Ishikawa (cell line): ENCODE results near the gene ASXL1.
A peak's percentile ranks its signal among the peaks of the same experiment; 100 is the strongest.

ENCODE experiments used
- CEBPB ChIP-seq: IDR thresholded peaks from 2 replicates; pipeline ENCODE4 v1.6.1; 2012
- EGR1 ChIP-seq: IDR thresholded peaks from 2 replicates; pipeline ENCODE4 v1.6.1; 2012
- EP300 ChIP-seq: IDR thresholded peaks from 2 replicates; pipeline ENCODE4 v1.6.1; 2012; ENCODE audit warnings: borderline replicate concordance
- FOXM1 ChIP-seq: IDR thresholded peaks from 2 replicates; pipeline ENCODE4 v1.6.1; 2012; ENCODE audit warnings: low read depth, borderline replicate concordance
- RAD21 ChIP-seq: IDR thresholded peaks from 2 replicates; pipeline ENCODE4 v1.6.1; 2012; ENCODE audit warnings: low read depth
- TAF1 ChIP-seq: IDR thresholded peaks from 2 replicates; pipeline ENCODE4 v1.6.1; 2012; ENCODE audit warnings: low read depth, mild to moderate bottlenecking
- YY1 ChIP-seq: IDR thresholded peaks from 2 replicates; pipeline ENCODE4 v1.6.1; 2012; ENCODE audit warnings: low read depth
- ZBTB7A ChIP-seq: IDR thresholded peaks from 2 replicates; pipeline ENCODE4 v1.6.1; 2012; ENCODE audit warnings: low read depth
- TF ChIP-seq, protein P1 (sequence below): IDR thresholded peaks from 2 replicates; pipeline ENCODE4 v1.6.1; 2012
- TF ChIP-seq, protein P2 (sequence below): IDR thresholded peaks from 2 replicates; pipeline ENCODE4 v1.6.1; 2012; ENCODE audit warnings: low read depth, mild to moderate bottlenecking

DNA sequence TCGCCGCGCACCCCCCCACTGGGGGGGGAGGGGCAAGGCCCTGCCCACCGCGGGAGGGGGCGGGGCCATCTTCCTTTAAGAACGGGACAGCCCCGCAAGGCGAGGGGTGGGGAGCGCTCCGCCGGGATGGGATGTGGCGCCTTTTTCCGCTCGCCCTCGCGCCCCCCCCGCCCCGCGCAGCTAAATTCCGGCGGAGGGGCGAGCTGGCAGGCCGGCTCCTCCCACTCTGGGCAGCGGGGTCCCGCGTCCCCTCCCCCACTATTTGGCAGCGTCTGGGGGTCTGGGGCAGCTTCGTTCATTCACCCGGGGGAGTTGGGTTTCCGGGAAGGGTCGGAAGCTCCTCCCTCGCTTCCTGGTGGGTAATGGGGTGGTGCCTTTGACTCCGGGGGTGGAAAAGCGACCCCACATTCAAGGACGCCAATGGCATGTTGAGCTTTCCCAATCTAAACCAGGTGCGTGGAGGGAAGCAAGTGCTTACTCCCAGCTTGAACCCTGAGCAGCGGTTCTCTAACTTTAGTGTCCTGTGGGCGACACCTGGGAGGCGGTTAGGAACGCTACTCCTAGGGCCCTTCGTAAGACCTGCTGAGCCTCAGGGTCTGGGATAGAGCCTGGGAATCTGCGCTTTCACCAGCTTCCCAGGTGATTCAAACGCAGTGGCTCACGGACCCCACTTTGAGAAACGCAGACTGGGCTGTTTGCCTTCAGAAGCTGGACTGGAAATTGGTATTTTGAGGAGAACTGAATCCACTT, 927 bp downstream of the ASXL1 start:
- TF ChIP-seq RAD21: 0 out of 2 replicates have a peak, but pooled peaks have one; percentile 2
- no peak for TF ChIP-seq EGR1
- TF ChIP-seq TAF1: no peak
- no peak for TF ChIP-seq FOXM1
- no peak for TF ChIP-seq EP300
- no peak for TF ChIP-seq CEBPB
- no peak for TF ChIP-seq YY1
- TF ChIP-seq, protein P1, sequence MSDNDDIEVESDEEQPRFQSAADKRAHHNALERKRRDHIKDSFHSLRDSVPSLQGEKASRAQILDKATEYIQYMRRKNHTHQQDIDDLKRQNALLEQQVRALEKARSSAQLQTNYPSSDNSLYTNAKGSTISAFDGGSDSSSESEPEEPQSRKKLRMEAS: no peak; the same call in 1 of the 2 replicates
- peak; percentile 97 for TF ChIP-seq ZBTB7A
- TF ChIP-seq, protein P2, sequence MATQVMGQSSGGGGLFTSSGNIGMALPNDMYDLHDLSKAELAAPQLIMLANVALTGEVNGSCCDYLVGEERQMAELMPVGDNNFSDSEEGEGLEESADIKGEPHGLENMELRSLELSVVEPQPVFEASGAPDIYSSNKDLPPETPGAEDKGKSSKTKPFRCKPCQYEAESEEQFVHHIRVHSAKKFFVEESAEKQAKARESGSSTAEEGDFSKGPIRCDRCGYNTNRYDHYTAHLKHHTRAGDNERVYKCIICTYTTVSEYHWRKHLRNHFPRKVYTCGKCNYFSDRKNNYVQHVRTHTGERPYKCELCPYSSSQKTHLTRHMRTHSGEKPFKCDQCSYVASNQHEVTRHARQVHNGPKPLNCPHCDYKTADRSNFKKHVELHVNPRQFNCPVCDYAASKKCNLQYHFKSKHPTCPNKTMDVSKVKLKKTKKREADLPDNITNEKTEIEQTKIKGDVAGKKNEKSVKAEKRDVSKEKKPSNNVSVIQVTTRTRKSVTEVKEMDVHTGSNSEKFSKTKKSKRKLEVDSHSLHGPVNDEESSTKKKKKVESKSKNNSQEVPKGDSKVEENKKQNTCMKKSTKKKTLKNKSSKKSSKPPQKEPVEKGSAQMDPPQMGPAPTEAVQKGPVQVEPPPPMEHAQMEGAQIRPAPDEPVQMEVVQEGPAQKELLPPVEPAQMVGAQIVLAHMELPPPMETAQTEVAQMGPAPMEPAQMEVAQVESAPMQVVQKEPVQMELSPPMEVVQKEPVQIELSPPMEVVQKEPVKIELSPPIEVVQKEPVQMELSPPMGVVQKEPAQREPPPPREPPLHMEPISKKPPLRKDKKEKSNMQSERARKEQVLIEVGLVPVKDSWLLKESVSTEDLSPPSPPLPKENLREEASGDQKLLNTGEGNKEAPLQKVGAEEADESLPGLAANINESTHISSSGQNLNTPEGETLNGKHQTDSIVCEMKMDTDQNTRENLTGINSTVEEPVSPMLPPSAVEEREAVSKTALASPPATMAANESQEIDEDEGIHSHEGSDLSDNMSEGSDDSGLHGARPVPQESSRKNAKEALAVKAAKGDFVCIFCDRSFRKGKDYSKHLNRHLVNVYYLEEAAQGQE: no peak
